Kidney (tissue), 14 donors: ENCODE measurements around the gene ARL4C. TPM values are rescaled to one million over a fixed set of nuclear protein-coding genes. Genes with fewer than 3 reads are reported as not detected.

Experiments used
- DNase-seq, 5 donors: peaks; one replicate each; pipeline ENCODE4 v3.0.0-alpha.2; 2013 to 2020
- FAIRE-seq: peaks from 2 replicates; lab custom pipeline; 2012; peaks lifted over from hg19 to GRCh38; lab: Jason Lieb, UNC
- H3K27ac ChIP-seq, 2 donors: one replicate each; pipeline ENCODE4 v1.7.0; 2013; ENCODE audit warnings: low read depth in 2 of 2, low read length in 2 of 2, inconsistent platforms in 1 of 2
- H3K27me3 ChIP-seq: one replicate; pipeline ENCODE4 v1.7.1; 2013; ENCODE audit warnings: low read length, inconsistent platforms; ENCODE audit not compliant: control insufficient read depth, insufficient read depth
- H3K36me3 ChIP-seq, 3 donors: one replicate each; pipeline versions ENCODE4 v1.7.0 to v1.7.1; 2013; ENCODE audit warnings: low read length in 3 of 3, control low read depth in 1 of 3, inconsistent platforms in 1 of 3; ENCODE audit not compliant: insufficient read depth in 3 of 3, control insufficient read depth in 2 of 3
- H3K4me1 ChIP-seq, 3 donors: one replicate each; pipeline versions ENCODE4 v1.7.0 to v1.7.1; 2013; ENCODE audit warnings: low read length in 3 of 3, inconsistent platforms in 1 of 3, low read depth in 1 of 3; ENCODE audit not compliant: control insufficient read depth in 2 of 3, insufficient read depth in 2 of 3
- H3K4me3 ChIP-seq, 3 donors: one replicate each; pipeline versions ENCODE4 v1.7.0 to v1.8.1; 2013; ENCODE audit warnings: low read length in 3 of 3, control low read depth in 1 of 3, inconsistent platforms in 1 of 3
- H3K9ac ChIP-seq, 3 donors: one replicate each; pipeline versions ENCODE4 v1.7.0 to v1.7.1; 2013; ENCODE audit warnings: low read length in 3 of 3, control low read depth in 1 of 3, inconsistent platforms in 1 of 3
- H3K9me3 ChIP-seq, 3 donors: one replicate each; pipeline versions ENCODE4 v1.7.0 to v1.7.1; 2013; ENCODE audit warnings: low read length in 3 of 3, control low read depth in 1 of 3, inconsistent platforms in 1 of 3; ENCODE audit not compliant: control insufficient read depth in 2 of 3, insufficient read depth in 1 of 3
- CTCF ChIP-seq: IDR thresholded peaks from 3 replicates; pipeline ENCODE4 v1.5.1; 2012; ENCODE audit warnings: mild to moderate bottlenecking, moderate library complexity, borderline replicate concordance; ENCODE audit not compliant: insufficient read depth; ENCODE audit errors: extremely low read depth
- intact Hi-C: fragments of 100-400 bp; cut with DNase I; formaldehyde crosslinking; loops from one replicate; pipeline ENCODE4 v1.11.1; 2022
- polyA plus RNA-seq: library from polyadenylated mRNA; stranded (reverse); fragments of 350-450 nt; fragmentation: Illumina TruSeq; extraction: RNeasy Lipid Tissue Mini Kit (QIAGEN cat#74804); gene quantifications from one replicate; pipeline ENCODE4 v1.2.3, GENCODE V29; 2014; ENCODE audit warnings: low read depth, low replicate concordance; ENCODE audit not compliant: insufficient read depth
- total RNA-seq: library from RNA; stranded (reverse); fragmentation: NEBNext Ultra II Directional; extraction: Animal tissue kit (Norgen Biotek cat#: 25700); gene quantifications from one replicate; pipeline ENCODE4 v1.2.1, GENCODE V29; 2021
- donor health status: control.
- donor health status: control.
- donor health status: control.
- donor health status: control.
- donor health status: control.
- donor health status: DM: yes; HTN: yes; CAD: no.
- donor health status: Normal renal cell carcinoma (clear cell type).

Gene ARL4C
- total and polyA plus RNA-seq, 2 donors from 2014 or later, result 2.7 to 62.0 TPM

- H3K27me3 ChIP-seq, result no peaks in the 10 kb centered on the region
- H3K9ac ChIP-seq, result no peak overlapping the region
- no peaks in the 10 kb centered on the region for H3K9me3 ChIP-seq
- no peak overlapping the region for H3K4me3 ChIP-seq
- DNase-seq, result no peak
- intact Hi-C loops, result no loop called here
- no peaks in the 10 kb centered on the region for H3K36me3 ChIP-seq
- TF ChIP-seq CTCF, result no peak
- FAIRE-seq, result no peak
- H3K27ac ChIP-seq, result no peak overlapping the region
- no peaks in the 10 kb centered on the region for H3K4me1 ChIP-seq
These were observed 9.5 kb downstream of the ARL4C start for GRCh38 chr2:234487356-234487755.

GRCh38 chr2:234483568-234484251, 13.2 kb downstream of the ARL4C start:
- H3K36me3 ChIP-seq, result no peaks in the 10 kb centered on the region
- FAIRE-seq (no peak), DNase-seq (peak in 1 of 5 donors; percentile 26)
- TF ChIP-seq CTCF, result no peak
- intact Hi-C loops, result no loop called here
- no peaks in the 10 kb centered on the region for H3K9me3 ChIP-seq
- H3K9ac ChIP-seq, result no peak overlapping the region
- H3K27ac ChIP-seq, result no peak overlapping the region
- no peaks in the 10 kb centered on the region for H3K27me3 ChIP-seq
- H3K4me1 ChIP-seq, result no peaks in the 10 kb centered on the region
- H3K4me3 ChIP-seq, result no peak overlapping the region

GRCh38 chr2:234481301-234481700, 15.6 kb downstream of the ARL4C start:
- no peaks in the 10 kb centered on the region for H3K9me3 ChIP-seq
- H3K4me1 ChIP-seq, result no peaks in the 10 kb centered on the region
- intact Hi-C loops, result no loop called here
- TF ChIP-seq CTCF, result no peak
- H3K27me3 ChIP-seq, result no peaks in the 10 kb centered on the region
- FAIRE-seq (no peak), DNase-seq (no peak)
- H3K4me3 ChIP-seq, result no peak overlapping the region
- no peak overlapping the region for H3K9ac ChIP-seq
- H3K27ac ChIP-seq, result no peak overlapping the region
- H3K36me3 ChIP-seq, result no peaks in the 10 kb centered on the region

- DNase-seq, result no peak
- no peak overlapping the region for H3K4me3 ChIP-seq
- no peak overlapping the region for H3K9ac ChIP-seq
- no peak for FAIRE-seq
- H3K4me1 ChIP-seq, result no peaks in the 10 kb centered on the region
- H3K27me3 ChIP-seq, result no peaks in the 10 kb centered on the region
- H3K27ac ChIP-seq, result no peak overlapping the region
- H3K36me3 ChIP-seq, result no peaks in the 10 kb centered on the region
- H3K9me3 ChIP-seq, result no peaks in the 10 kb centered on the region
- TF ChIP-seq CTCF, result no peak
- intact Hi-C loops, result no loop called here
These were observed 16.5 kb downstream of the ARL4C start for GRCh38 chr2:234480337-234480736.
